HEK293 (cell line): ENCODE data around the gene PRKCQ.

Source experiments
- GLI4 ChIP-seq: fragments of 450-650 bp; formaldehyde crosslinking; IDR thresholded peaks from 2 replicates; pipeline ENCODE4 v1.5.1; 2016; ENCODE audit warnings: missing biosample characterization, missing genetic modification characterization
- SCRT1 ChIP-seq: fragments of 450-650 bp; formaldehyde crosslinking; IDR thresholded peaks from 2 replicates; pipeline ENCODE4 v1.5.1; 2016; ENCODE audit warnings: missing biosample characterization, missing genetic modification characterization, borderline replicate concordance
- ZNF324 ChIP-seq: fragments of 450-650 bp; formaldehyde crosslinking; IDR thresholded peaks from 2 replicates; pipeline ENCODE4 v1.5.1; 2016; ENCODE audit warnings: missing biosample characterization, missing genetic modification characterization
- ZNF335 ChIP-seq: fragments of 450-650 bp; formaldehyde crosslinking; conservative IDR thresholded peaks from 2 replicates; pipeline ENCODE4 v1.5.1; 2016; ENCODE audit warnings: missing biosample characterization, missing genetic modification characterization
- TF ChIP-seq, protein P1 (sequence below): fragments of 450-650 bp; formaldehyde crosslinking; IDR thresholded peaks from 2 replicates; pipeline ENCODE4 v1.5.1; 2016; ENCODE audit warnings: missing biosample characterization, missing genetic modification characterization
- TF ChIP-seq, protein P2 (sequence below): fragments of 450-650 bp; formaldehyde crosslinking; IDR thresholded peaks from 2 replicates; pipeline ENCODE4 v1.5.1; 2016; ENCODE audit warnings: missing biosample characterization, missing genetic modification characterization, low read depth
- TF ChIP-seq, protein P3 (sequence below): fragments of 450-650 bp; formaldehyde crosslinking; IDR thresholded peaks from 2 replicates; pipeline ENCODE4 v1.5.1; 2016; ENCODE audit warnings: missing biosample characterization, missing genetic modification characterization

DNA sequence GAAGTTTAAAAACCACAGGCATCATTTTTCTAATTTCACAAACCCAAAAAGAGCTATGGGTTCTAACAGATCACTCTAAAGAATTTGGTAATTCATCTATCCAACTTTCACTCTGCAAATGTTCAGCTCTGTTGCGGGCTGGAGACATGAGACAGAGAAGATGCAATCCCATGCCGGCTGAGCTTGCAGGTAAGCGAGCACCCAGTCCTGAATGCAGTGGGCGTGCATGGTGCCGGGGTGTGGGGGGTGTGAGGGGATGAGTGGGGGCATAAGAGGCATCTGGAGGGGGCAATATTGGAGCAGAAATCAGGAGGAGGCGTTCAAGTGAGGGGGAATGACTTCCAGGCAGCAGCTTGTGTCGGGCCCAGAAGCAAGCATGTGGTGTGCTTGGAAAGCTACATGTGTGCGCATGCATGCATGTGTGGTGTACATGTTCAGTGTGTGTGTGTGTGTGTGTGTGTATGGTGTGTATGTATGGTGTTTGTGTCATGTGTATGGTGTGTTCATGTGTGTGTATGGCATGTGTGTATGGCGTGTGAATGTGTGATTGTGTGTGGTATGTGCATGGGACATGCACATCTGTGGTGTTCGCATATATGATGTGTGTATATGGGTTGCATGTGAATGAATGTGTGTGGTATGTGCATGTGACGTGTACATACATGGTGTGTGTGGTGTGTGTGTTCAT is 172.9 kb downstream of the PRKCQ start:
- TF ChIP-seq ZNF324 (tag by site-specific recombination) (no peak), SCRT1 (tag by site-specific recombination) (no peak), GLI4 (no peak), ZNF335 (tag by site-specific recombination) (no peak)
- TF ChIP-seq, protein P1, sequence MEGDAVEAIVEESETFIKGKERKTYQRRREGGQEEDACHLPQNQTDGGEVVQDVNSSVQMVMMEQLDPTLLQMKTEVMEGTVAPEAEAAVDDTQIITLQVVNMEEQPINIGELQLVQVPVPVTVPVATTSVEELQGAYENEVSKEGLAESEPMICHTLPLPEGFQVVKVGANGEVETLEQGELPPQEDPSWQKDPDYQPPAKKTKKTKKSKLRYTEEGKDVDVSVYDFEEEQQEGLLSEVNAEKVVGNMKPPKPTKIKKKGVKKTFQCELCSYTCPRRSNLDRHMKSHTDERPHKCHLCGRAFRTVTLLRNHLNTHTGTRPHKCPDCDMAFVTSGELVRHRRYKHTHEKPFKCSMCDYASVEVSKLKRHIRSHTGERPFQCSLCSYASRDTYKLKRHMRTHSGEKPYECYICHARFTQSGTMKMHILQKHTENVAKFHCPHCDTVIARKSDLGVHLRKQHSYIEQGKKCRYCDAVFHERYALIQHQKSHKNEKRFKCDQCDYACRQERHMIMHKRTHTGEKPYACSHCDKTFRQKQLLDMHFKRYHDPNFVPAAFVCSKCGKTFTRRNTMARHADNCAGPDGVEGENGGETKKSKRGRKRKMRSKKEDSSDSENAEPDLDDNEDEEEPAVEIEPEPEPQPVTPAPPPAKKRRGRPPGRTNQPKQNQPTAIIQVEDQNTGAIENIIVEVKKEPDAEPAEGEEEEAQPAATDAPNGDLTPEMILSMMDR (tag by site-specific recombination): no peak
- TF ChIP-seq, protein P2, sequence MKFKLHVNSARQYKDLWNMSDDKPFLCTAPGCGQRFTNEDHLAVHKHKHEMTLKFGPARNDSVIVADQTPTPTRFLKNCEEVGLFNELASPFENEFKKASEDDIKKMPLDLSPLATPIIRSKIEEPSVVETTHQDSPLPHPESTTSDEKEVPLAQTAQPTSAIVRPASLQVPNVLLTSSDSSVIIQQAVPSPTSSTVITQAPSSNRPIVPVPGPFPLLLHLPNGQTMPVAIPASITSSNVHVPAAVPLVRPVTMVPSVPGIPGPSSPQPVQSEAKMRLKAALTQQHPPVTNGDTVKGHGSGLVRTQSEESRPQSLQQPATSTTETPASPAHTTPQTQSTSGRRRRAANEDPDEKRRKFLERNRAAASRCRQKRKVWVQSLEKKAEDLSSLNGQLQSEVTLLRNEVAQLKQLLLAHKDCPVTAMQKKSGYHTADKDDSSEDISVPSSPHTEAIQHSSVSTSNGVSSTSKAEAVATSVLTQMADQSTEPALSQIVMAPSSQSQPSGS (tag by site-specific recombination): no peak
- TF ChIP-seq, protein P3, sequence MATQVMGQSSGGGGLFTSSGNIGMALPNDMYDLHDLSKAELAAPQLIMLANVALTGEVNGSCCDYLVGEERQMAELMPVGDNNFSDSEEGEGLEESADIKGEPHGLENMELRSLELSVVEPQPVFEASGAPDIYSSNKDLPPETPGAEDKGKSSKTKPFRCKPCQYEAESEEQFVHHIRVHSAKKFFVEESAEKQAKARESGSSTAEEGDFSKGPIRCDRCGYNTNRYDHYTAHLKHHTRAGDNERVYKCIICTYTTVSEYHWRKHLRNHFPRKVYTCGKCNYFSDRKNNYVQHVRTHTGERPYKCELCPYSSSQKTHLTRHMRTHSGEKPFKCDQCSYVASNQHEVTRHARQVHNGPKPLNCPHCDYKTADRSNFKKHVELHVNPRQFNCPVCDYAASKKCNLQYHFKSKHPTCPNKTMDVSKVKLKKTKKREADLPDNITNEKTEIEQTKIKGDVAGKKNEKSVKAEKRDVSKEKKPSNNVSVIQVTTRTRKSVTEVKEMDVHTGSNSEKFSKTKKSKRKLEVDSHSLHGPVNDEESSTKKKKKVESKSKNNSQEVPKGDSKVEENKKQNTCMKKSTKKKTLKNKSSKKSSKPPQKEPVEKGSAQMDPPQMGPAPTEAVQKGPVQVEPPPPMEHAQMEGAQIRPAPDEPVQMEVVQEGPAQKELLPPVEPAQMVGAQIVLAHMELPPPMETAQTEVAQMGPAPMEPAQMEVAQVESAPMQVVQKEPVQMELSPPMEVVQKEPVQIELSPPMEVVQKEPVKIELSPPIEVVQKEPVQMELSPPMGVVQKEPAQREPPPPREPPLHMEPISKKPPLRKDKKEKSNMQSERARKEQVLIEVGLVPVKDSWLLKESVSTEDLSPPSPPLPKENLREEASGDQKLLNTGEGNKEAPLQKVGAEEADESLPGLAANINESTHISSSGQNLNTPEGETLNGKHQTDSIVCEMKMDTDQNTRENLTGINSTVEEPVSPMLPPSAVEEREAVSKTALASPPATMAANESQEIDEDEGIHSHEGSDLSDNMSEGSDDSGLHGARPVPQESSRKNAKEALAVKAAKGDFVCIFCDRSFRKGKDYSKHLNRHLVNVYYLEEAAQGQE (tag by site-specific recombination): no peak
